IPS-18a (cell line): ENCODE results near the gene PTPRK.

ENCODE experiments used
- H3K27ac ChIP-seq: one replicate; pipeline ENCODE4 v1.5.1; 2013; ENCODE audit warnings: low read length
- H3K27me3 ChIP-seq: one replicate; pipeline ENCODE4 v1.6.1; 2013; ENCODE audit warnings: mild to moderate bottlenecking, low read length; ENCODE audit not compliant: control insufficient read depth, insufficient read depth
- H3K36me3 ChIP-seq: one replicate; pipeline ENCODE4 v1.6.1; 2013; ENCODE audit warnings: low read depth, low read length; ENCODE audit not compliant: control insufficient read depth
- H3K4me1 ChIP-seq: one replicate; pipeline ENCODE4 v1.6.1; 2013; ENCODE audit warnings: low read depth, low read length; ENCODE audit not compliant: control insufficient read depth
- H3K4me3 ChIP-seq: one replicate; pipeline ENCODE4 v1.5.1; 2013; ENCODE audit warnings: low read length
- H3K9ac ChIP-seq: one replicate; pipeline ENCODE4 v1.6.1; 2013; ENCODE audit warnings: mild to moderate bottlenecking, low read length, moderate library complexity
- H3K9me3 ChIP-seq: one replicate; pipeline ENCODE4 v1.6.1; 2013; ENCODE audit warnings: low read depth, low read length; ENCODE audit not compliant: control insufficient read depth

PTPRK gene

GRCh38 chr6:128427139-128427538 lies 93.3 kb downstream of the PTPRK start:
- Histone ChIP-seq H3K4me3 (no peak overlapping the region), H3K9me3 (no peaks in the 10 kb centered on the region), H3K9ac (no peak overlapping the region), H3K4me1 (peaks cover 15% of the 10 kb centered on the region), H3K27ac (no peak overlapping the region), H3K27me3 (no peaks in the 10 kb centered on the region), H3K36me3 (no peaks in the 10 kb centered on the region)

- Histone ChIP-seq H3K4me3 (no peak overlapping the region), H3K9ac (no peak overlapping the region), H3K27me3 (no peaks in the 10 kb centered on the region), H3K27ac (no peak overlapping the region), H3K9me3 (no peaks in the 10 kb centered on the region), H3K36me3 (no peaks in the 10 kb centered on the region), H3K4me1 (peaks cover 5% of the 10 kb centered on the region)
Measured at GRCh38 chr6:128425856-128426255, 94.5 kb downstream of the PTPRK start.

GRCh38 chr6:128422871-128423270 lies 97.5 kb downstream of the PTPRK start:
- Histone ChIP-seq H3K9ac (no peak overlapping the region), H3K4me3 (no peak overlapping the region), H3K27ac (no peak overlapping the region), H3K36me3 (no peaks in the 10 kb centered on the region), H3K9me3 (no peaks in the 10 kb centered on the region), H3K27me3 (no peaks in the 10 kb centered on the region), H3K4me1 (peaks cover 4% of the 10 kb centered on the region)

GRCh38 chr6:128422200-128422599 lies 98.2 kb downstream of the PTPRK start:
- no peaks in the 10 kb centered on the region for H3K9me3 ChIP-seq
- no peaks in the 10 kb centered on the region for H3K27me3 ChIP-seq
- H3K27ac ChIP-seq: no peak overlapping the region
- H3K9ac ChIP-seq: no peak overlapping the region
- peaks cover 4% of the 10 kb centered on the region for H3K4me1 ChIP-seq
- H3K36me3 ChIP-seq: no peaks in the 10 kb centered on the region
- H3K4me3 ChIP-seq: no peak overlapping the region

- Histone ChIP-seq H3K4me1 (peaks cover 4% of the 10 kb centered on the region), H3K4me3 (no peak overlapping the region), H3K9me3 (no peaks in the 10 kb centered on the region), H3K36me3 (no peaks in the 10 kb centered on the region), H3K27ac (no peak overlapping the region), H3K9ac (no peak overlapping the region), H3K27me3 (no peaks in the 10 kb centered on the region)
Measured at GRCh38 chr6:128421788-128422187, 98.6 kb downstream of the PTPRK start.

GRCh38 chr6:128417698-128418097 lies 102.7 kb downstream of the PTPRK start:
- Histone ChIP-seq H3K27ac (no peak overlapping the region), H3K4me3 (no peak overlapping the region), H3K9ac (no peak overlapping the region), H3K9me3 (no peaks in the 10 kb centered on the region), H3K36me3 (no peaks in the 10 kb centered on the region), H3K4me1 (peaks cover 4% of the 10 kb centered on the region), H3K27me3 (no peaks in the 10 kb centered on the region)

GRCh38 chr6:128415387-128415786 lies 105.0 kb downstream of the PTPRK start:
- H3K9me3 ChIP-seq: no peaks in the 10 kb centered on the region
- no peaks in the 10 kb centered on the region for H3K27me3 ChIP-seq
- peaks cover 6% of the 10 kb centered on the region for H3K4me1 ChIP-seq
- no peak overlapping the region for H3K4me3 ChIP-seq
- no peak overlapping the region for H3K9ac ChIP-seq
- H3K36me3 ChIP-seq: no peaks in the 10 kb centered on the region
- H3K27ac ChIP-seq: no peak overlapping the region

- Histone ChIP-seq H3K27me3 (no peaks in the 10 kb centered on the region), H3K27ac (no peak overlapping the region), H3K4me3 (no peak overlapping the region), H3K4me1 (peaks cover 6% of the 10 kb centered on the region), H3K9me3 (no peaks in the 10 kb centered on the region), H3K9ac (no peak overlapping the region), H3K36me3 (no peaks in the 10 kb centered on the region)
Measured at GRCh38 chr6:128414943-128415342, 105.5 kb downstream of the PTPRK start.

GRCh38 chr6:128413291-128413690 lies 107.1 kb downstream of the PTPRK start:
- Histone ChIP-seq H3K9ac (no peak overlapping the region), H3K36me3 (no peaks in the 10 kb centered on the region), H3K9me3 (no peaks in the 10 kb centered on the region), H3K27me3 (no peaks in the 10 kb centered on the region), H3K4me3 (no peak overlapping the region), H3K4me1 (peaks cover 6% of the 10 kb centered on the region), H3K27ac (no peak overlapping the region)

GRCh38 chr6:128412680-128413079 lies 107.7 kb downstream of the PTPRK start:
- Histone ChIP-seq H3K27ac (no peak overlapping the region), H3K27me3 (no peaks in the 10 kb centered on the region), H3K9ac (no peak overlapping the region), H3K4me3 (no peak overlapping the region), H3K4me1 (peaks cover 6% of the 10 kb centered on the region), H3K36me3 (no peaks in the 10 kb centered on the region), H3K9me3 (no peaks in the 10 kb centered on the region)

GRCh38 chr6:128410584-128410983 lies 109.8 kb downstream of the PTPRK start:
- Histone ChIP-seq H3K4me3 (no peak overlapping the region), H3K36me3 (no peaks in the 10 kb centered on the region), H3K9ac (no peak overlapping the region), H3K9me3 (no peaks in the 10 kb centered on the region), H3K4me1 (peaks cover 6% of the 10 kb centered on the region), H3K27me3 (no peaks in the 10 kb centered on the region), H3K27ac (no peak overlapping the region)

- H3K36me3 ChIP-seq: no peaks in the 10 kb centered on the region
- H3K9ac ChIP-seq: no peak overlapping the region
- H3K27me3 ChIP-seq: no peaks in the 10 kb centered on the region
- H3K27ac ChIP-seq: no peak overlapping the region
- H3K9me3 ChIP-seq: no peaks in the 10 kb centered on the region
- no peak overlapping the region for H3K4me3 ChIP-seq
- H3K4me1 ChIP-seq: peaks cover 6% of the 10 kb centered on the region
Measured at GRCh38 chr6:128409003-128409402, 111.4 kb downstream of the PTPRK start.
